ENCODE data around the gene TFCP2L1. TPM values are rescaled to one million over a fixed set of nuclear protein-coding genes. Genes with fewer than 3 reads are reported as not detected.

TFCP2L1 gene
- total and polyA plus RNA-seq, 7 experiments from 2014 or later: 0.19 to 0.24 TPM; not detected in 5

DNA sequence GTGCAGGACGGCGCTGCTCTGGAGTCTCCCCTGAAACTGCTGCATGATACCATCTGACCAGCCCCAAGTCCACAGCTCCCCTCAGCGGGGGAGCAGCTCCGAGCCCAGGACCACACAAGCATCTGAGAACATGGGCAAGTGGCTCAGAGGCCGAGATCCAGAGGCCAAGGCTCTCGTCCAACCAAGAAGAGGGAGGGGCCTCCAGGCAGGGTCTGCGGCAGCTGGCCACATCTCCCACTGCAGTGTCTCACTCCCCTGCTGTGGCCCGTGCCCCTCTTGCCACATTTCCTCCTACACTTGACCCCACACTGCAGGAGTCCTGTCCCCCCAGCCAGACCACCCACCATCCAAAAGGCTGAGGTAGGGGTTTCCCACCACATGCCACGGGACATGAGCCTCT is 50.2 kb downstream of the TFCP2L1 start:
- ChIA-PET POLR2A (no interaction called here), CTCF (no interaction called here)
- ATAC-seq (no peak), DNase-seq (no peak)
- Mint-ChIP-seq H3K27ac (no peak overlapping the region), H3K4me1 (peaks cover 0 to 5% (median 0%) of the 10 kb centered on the region in 7 donors), H3K9me3 (no peaks in the 10 kb centered on the region), H3K27me3 (peaks cover 0 to 14% (median 0%) of the 10 kb centered on the region in 5 donors), H3K4me3 (no peak overlapping the region), H3K36me3 (no peaks in the 10 kb centered on the region)
- H3K36me3 ChIP-seq (ENCODE audit: control insufficient read depth in 2 of 3, insufficient read depth in 3 of 3, low read length in 3 of 3): no peaks in the 10 kb centered on the region
- intact Hi-C loops (cut with micrococcal nuclease): no loop called here
- no peaks in the 10 kb centered on the region for H3K4me1 ChIP-seq (ENCODE audit: control insufficient read depth in 2 of 2, insufficient read depth in 2 of 2, low read length in 2 of 2)
- no peaks in the 10 kb centered on the region for H3K27me3 ChIP-seq (ENCODE audit: control insufficient read depth in 2 of 2, insufficient read depth in 2 of 2, low read length in 2 of 2)
- no peak overlapping the region for H3K4me3 ChIP-seq (ENCODE audit: low read length)
- no peaks in the 10 kb centered on the region for H3K9me3 ChIP-seq (ENCODE audit: control insufficient read depth in 2 of 3, low read length in 3 of 3)
- no peak overlapping the region for H3K27ac ChIP-seq (ENCODE audit: low read depth, low read length)

- Mint-ChIP-seq H3K4me3 (no peak overlapping the region), H3K9me3 (no peaks in the 10 kb centered on the region), H3K27ac (no peak overlapping the region), H3K4me1 (peaks cover 0 to 3% (median 0%) of the 10 kb centered on the region in 7 donors), H3K36me3 (no peaks in the 10 kb centered on the region), H3K27me3 (peaks cover 0 to 14% (median 0%) of the 10 kb centered on the region in 5 donors)
- ChIA-PET CTCF (no interaction called here), POLR2A (no interaction called here)
- Histone ChIP-seq H3K36me3 (ENCODE audit: control insufficient read depth in 2 of 3, insufficient read depth in 3 of 3, low read length in 3 of 3) (no peaks in the 10 kb centered on the region), H3K4me3 (ENCODE audit: low read length) (no peak overlapping the region), H3K27ac (ENCODE audit: low read depth, low read length) (no peak overlapping the region), H3K4me1 (ENCODE audit: control insufficient read depth in 2 of 2, insufficient read depth in 2 of 2, low read length in 2 of 2) (no peaks in the 10 kb centered on the region), H3K9me3 (ENCODE audit: control insufficient read depth in 2 of 3, low read length in 3 of 3) (no peaks in the 10 kb centered on the region), H3K27me3 (ENCODE audit: control insufficient read depth in 2 of 2, insufficient read depth in 2 of 2, low read length in 2 of 2) (no peaks in the 10 kb centered on the region)
- no peak for DNase-seq
- intact Hi-C loops (cut with micrococcal nuclease): no loop called here
- ATAC-seq: no peak
Measured at GRCh38 chr2:121234144-121234543, 50.9 kb downstream of the TFCP2L1 start.

DNA sequence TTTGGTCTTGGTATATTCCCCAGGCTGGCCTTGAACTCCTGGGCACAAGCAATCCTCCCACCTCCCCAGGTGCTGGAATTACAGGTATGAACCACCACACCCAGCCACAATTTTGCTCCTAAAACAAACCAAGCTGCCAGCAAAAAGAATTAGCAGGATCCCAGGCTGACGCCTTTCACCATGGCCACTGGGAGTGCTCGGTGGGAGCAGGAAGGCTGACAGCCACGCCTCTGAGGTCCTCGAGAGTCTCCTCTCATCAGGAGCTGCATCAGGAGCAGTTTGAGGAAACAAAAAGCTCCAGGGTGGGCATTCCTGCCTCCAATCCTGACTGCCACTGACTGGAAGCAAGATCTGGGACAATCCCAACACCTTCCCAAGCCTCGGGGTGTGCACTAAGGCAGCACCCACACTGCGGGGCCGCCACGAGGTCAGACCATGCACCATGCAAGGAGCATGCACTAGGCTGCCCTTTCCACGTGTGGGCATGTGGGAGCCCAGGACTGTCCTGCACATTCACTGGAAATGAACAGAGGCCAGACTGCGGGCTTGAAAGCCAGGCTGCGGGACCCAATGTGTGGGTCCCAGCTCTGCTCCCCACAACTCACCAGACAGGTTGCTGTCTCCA is 51.4 kb downstream of the TFCP2L1 start:
- no peak overlapping the region for H3K4me3 Mint-ChIP-seq
- CTCF ChIA-PET: no interaction called here
- POLR2A ChIA-PET: no interaction called here
- no peaks in the 10 kb centered on the region for H3K9me3 Mint-ChIP-seq
- ATAC-seq: no peak
- H3K27ac Mint-ChIP-seq: no peak overlapping the region
- H3K4me1 ChIP-seq (ENCODE audit: control insufficient read depth in 2 of 2, insufficient read depth in 2 of 2, low read length in 2 of 2): no peaks in the 10 kb centered on the region
- H3K4me3 ChIP-seq (ENCODE audit: low read length): no peak overlapping the region
- H3K27me3 Mint-ChIP-seq: peaks cover 0 to 14% (median 0%) of the 10 kb centered on the region in 5 donors
- intact Hi-C loops (cut with micrococcal nuclease): no loop called here
- peaks cover 0 to 3% (median 0%) of the 10 kb centered on the region in 7 donors for H3K4me1 Mint-ChIP-seq
- no peak for DNase-seq
- no peaks in the 10 kb centered on the region for H3K36me3 Mint-ChIP-seq
- H3K36me3 ChIP-seq (ENCODE audit: control insufficient read depth in 2 of 3, insufficient read depth in 3 of 3, low read length in 3 of 3): no peaks in the 10 kb centered on the region
- no peaks in the 10 kb centered on the region for H3K27me3 ChIP-seq (ENCODE audit: control insufficient read depth in 2 of 2, insufficient read depth in 2 of 2, low read length in 2 of 2)
- H3K9me3 ChIP-seq (ENCODE audit: control insufficient read depth in 2 of 3, low read length in 3 of 3): no peaks in the 10 kb centered on the region
- no peak overlapping the region for H3K27ac ChIP-seq (ENCODE audit: low read depth, low read length)

- no peak overlapping the region for H3K4me3 ChIP-seq (ENCODE audit: low read length)
- no peak for DNase-seq
- H3K27me3 ChIP-seq (ENCODE audit: control insufficient read depth in 2 of 2, insufficient read depth in 2 of 2, low read length in 2 of 2): no peaks in the 10 kb centered on the region
- H3K27ac ChIP-seq (ENCODE audit: low read depth, low read length): no peak overlapping the region
- POLR2A ChIA-PET: no interaction called here
- no peaks in the 10 kb centered on the region for H3K36me3 ChIP-seq (ENCODE audit: control insufficient read depth in 2 of 3, insufficient read depth in 3 of 3, low read length in 3 of 3)
- Mint-ChIP-seq H3K27ac (no peak overlapping the region), H3K9me3 (no peaks in the 10 kb centered on the region), H3K4me1 (peaks cover 0 to 3% (median 0%) of the 10 kb centered on the region in 7 donors), H3K36me3 (no peaks in the 10 kb centered on the region), H3K4me3 (no peak overlapping the region), H3K27me3 (peaks cover 0 to 13% (median 0%) of the 10 kb centered on the region in 5 donors)
- H3K4me1 ChIP-seq (ENCODE audit: control insufficient read depth in 2 of 2, insufficient read depth in 2 of 2, low read length in 2 of 2): no peaks in the 10 kb centered on the region
- H3K9me3 ChIP-seq (ENCODE audit: control insufficient read depth in 2 of 3, low read length in 3 of 3): no peaks in the 10 kb centered on the region
- intact Hi-C loops (cut with micrococcal nuclease): no loop called here
- CTCF ChIA-PET: no interaction called here
- no peak for ATAC-seq
Measured at GRCh38 chr2:121232626-121233265, 52.3 kb downstream of the TFCP2L1 start.

DNA sequence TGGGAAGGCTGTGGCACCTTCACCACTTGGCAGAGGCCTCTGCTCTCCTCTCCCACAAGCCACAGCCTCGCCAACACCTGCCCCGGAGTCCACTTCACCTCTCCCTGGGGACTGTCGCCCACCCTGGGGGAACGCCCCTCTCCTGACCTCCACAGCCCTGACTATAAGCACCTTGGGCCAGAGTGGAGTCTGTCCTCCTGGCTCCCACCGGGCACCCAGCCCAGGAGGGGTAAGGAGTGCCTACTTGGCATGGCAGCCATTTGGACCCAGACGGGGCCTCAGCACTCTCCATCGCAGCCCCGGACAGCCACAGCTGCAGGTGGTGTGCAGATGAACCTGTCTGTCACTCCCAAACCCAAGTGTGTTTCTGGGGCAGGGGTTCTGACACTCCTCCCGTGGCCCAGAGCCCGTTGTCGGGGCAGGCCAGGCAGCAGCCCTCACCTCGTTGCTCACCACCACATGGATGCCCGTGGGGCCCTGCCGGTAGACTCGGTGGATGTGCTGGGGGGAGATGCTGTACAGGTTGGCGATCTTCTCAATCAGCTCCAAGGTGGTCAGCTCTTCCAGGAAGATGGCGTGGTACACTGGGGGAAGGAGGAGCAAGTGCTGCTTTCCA is 53.5 kb downstream of the TFCP2L1 start:
- Mint-ChIP-seq H3K27me3 (peaks cover 0 to 9% (median 0%) of the 10 kb centered on the region in 5 donors), H3K27ac (no peak overlapping the region), H3K4me1 (peaks cover 0 to 3% (median 0%) of the 10 kb centered on the region in 7 donors), H3K4me3 (no peak overlapping the region), H3K9me3 (no peaks in the 10 kb centered on the region), H3K36me3 (no peaks in the 10 kb centered on the region)
- no peak for DNase-seq
- intact Hi-C loops (cut with micrococcal nuclease): no loop called here
- no peaks in the 10 kb centered on the region for H3K27me3 ChIP-seq (ENCODE audit: control insufficient read depth in 2 of 2, insufficient read depth in 2 of 2, low read length in 2 of 2)
- ATAC-seq: no peak
- no peaks in the 10 kb centered on the region for H3K4me1 ChIP-seq (ENCODE audit: control insufficient read depth in 2 of 2, insufficient read depth in 2 of 2, low read length in 2 of 2)
- POLR2A ChIA-PET: no interaction called here
- H3K9me3 ChIP-seq (ENCODE audit: control insufficient read depth in 2 of 3, low read length in 3 of 3): no peaks in the 10 kb centered on the region
- no peak overlapping the region for H3K27ac ChIP-seq (ENCODE audit: low read depth, low read length)
- CTCF ChIA-PET: no interaction called here
- H3K36me3 ChIP-seq (ENCODE audit: control insufficient read depth in 2 of 3, insufficient read depth in 3 of 3, low read length in 3 of 3): no peaks in the 10 kb centered on the region
- H3K4me3 ChIP-seq (ENCODE audit: low read length): no peak overlapping the region

DNA sequence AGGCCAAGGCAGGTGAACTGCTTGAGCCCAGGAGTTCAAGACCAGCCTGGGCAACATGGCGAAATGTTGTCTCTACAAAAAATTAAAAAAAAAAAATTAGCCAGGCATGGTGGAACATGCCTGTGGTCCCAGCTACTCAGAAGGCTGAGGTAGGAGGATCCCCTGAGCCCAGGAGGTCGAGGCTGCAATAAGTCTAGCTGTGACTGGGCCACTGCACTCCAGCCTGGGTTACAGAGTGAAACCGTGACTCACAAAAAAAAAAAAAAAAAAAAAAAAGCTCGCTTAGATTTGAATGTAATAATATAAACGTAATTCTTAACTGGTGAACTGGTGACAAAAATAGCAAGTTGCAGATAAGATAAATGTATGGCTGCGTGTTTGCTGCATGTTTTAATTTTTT is 56.5 kb downstream of the TFCP2L1 start:
- CTCF ChIA-PET: no interaction called here

More for the DNA sequence above, 56.5 kb downstream of the TFCP2L1 start:
- peaks cover 0 to 3% (median 0%) of the 10 kb centered on the region in 7 donors for H3K4me1 Mint-ChIP-seq
- Histone ChIP-seq H3K27me3 (ENCODE audit: control insufficient read depth in 2 of 2, insufficient read depth in 2 of 2, low read length in 2 of 2) (no peaks in the 10 kb centered on the region), H3K4me3 (ENCODE audit: low read length) (no peak overlapping the region), H3K4me1 (ENCODE audit: control insufficient read depth in 2 of 2, insufficient read depth in 2 of 2, low read length in 2 of 2) (no peaks in the 10 kb centered on the region), H3K9me3 (ENCODE audit: control insufficient read depth in 2 of 3, low read length in 3 of 3) (no peaks in the 10 kb centered on the region), H3K36me3 (ENCODE audit: control insufficient read depth in 2 of 3, insufficient read depth in 3 of 3, low read length in 3 of 3) (no peaks in the 10 kb centered on the region), H3K27ac (ENCODE audit: low read depth, low read length) (no peak overlapping the region)
- H3K4me3 Mint-ChIP-seq: no peak overlapping the region
- intact Hi-C loops (cut with micrococcal nuclease): no loop called here
- no peak overlapping the region for H3K27ac Mint-ChIP-seq
- H3K27me3 Mint-ChIP-seq: peaks cover 0 to under 1% (median 0%) of the 10 kb centered on the region in 5 donors
- DNase-seq: no peak
- H3K36me3 Mint-ChIP-seq: no peaks in the 10 kb centered on the region
- POLR2A ChIA-PET: no interaction called here
- ATAC-seq: no peak
- H3K9me3 Mint-ChIP-seq: no peaks in the 10 kb centered on the region
